GM23338 (cell line): ENCODE data around the gene CRPPA. TPM values are rescaled to one million over a fixed set of nuclear protein-coding genes. Genes with fewer than 3 reads are reported as not detected.

Experiments used
- ATAC-seq: fragments of 200-7000 bp; cut with Tn5 transposase; 3 replicates; pipeline ENCODE4 v1.9.1; 2020
- DNase-seq: peaks from one replicate; pipeline ENCODE4 v3.0.0-alpha.2; 2015; ENCODE audit warnings: low spot score
- H2AFZ ChIP-seq: fragments of 200-600 bp; sonication (generic); 2 replicates; pipeline ENCODE4 v1.8.0; 2016; ENCODE audit warnings: antibody characterized with exemption, mild to moderate bottlenecking, moderate library complexity
- H3F3A ChIP-seq: fragments of 200-600 bp; sonication (generic); replicated peaks from 2 replicates; pipeline ENCODE4 v1.8.0; 2017; ENCODE audit warnings: antibody characterized with exemption, mixed run types, low read depth
- H3K27ac ChIP-seq: fragments of 200-600 bp; sonication (generic); 2 replicates; pipeline ENCODE4 v1.6.1; 2016; ENCODE audit warnings: low read depth
- H3K27me3 ChIP-seq: fragments of 200-600 bp; sonication (generic); 2 replicates; pipeline ENCODE4 v1.8.0; 2016; ENCODE audit warnings: mild to moderate bottlenecking, mixed run types, moderate library complexity; ENCODE audit not compliant: insufficient read depth
- H3K36me3 ChIP-seq: fragments of 200-600 bp; sonication (generic); 2 replicates; pipeline ENCODE4 v1.8.0; 2016; ENCODE audit warnings: mild to moderate bottlenecking; ENCODE audit not compliant: insufficient read depth
- H3K4me1 ChIP-seq: fragments of 200-600 bp; sonication (generic); 2 replicates; pipeline ENCODE4 v1.8.0; 2016; ENCODE audit warnings: mild to moderate bottlenecking, moderate library complexity; ENCODE audit not compliant: insufficient read depth
- H3K4me2 ChIP-seq: fragments of 200-600 bp; sonication (generic); 2 replicates; pipeline ENCODE4 v1.7.1; 2017; ENCODE audit warnings: mixed run types
- H3K4me3 ChIP-seq: fragments of 200-600 bp; sonication (generic); 2 replicates; pipeline ENCODE4 v1.6.1; 2016; ENCODE audit warnings: mixed run types
- H3K79me2 ChIP-seq: fragments of 200-600 bp; sonication (generic); replicated peaks from 2 replicates; pipeline ENCODE4 v1.8.0; 2017; ENCODE audit warnings: mild to moderate bottlenecking; ENCODE audit not compliant: insufficient read depth
- H3K9me2 ChIP-seq: fragments of 200-600 bp; sonication (generic); 2 replicates; pipeline ENCODE4 v1.8.0; 2017; ENCODE audit not compliant: insufficient read depth
- H4K20me1 ChIP-seq: fragments of 200-600 bp; sonication (generic); replicated peaks from 2 replicates; pipeline ENCODE4 v1.8.0; 2017; ENCODE audit warnings: mild to moderate bottlenecking; ENCODE audit not compliant: insufficient read depth
- H3K27ac Mint-ChIP-seq: 2 replicates; pipeline ENCODE4 v1.8.0; 2020; ENCODE audit warnings: inconsistent platforms, mild to moderate bottlenecking, moderate library complexity, mixed read lengths
- H3K27me3 Mint-ChIP-seq: 3 replicates; pipeline ENCODE4 v1.8.0; 2022; ENCODE audit warnings: low read depth, mild to moderate bottlenecking, moderate library complexity, mixed read lengths, inconsistent platforms; ENCODE audit not compliant: insufficient read depth, poor library complexity
- H3K36me3 Mint-ChIP-seq: 3 replicates; pipeline ENCODE4 v1.8.0; 2021; ENCODE audit warnings: low read depth, mild to moderate bottlenecking, inconsistent platforms, moderate library complexity, mixed read lengths
- H3K4me1 Mint-ChIP-seq: 3 replicates; pipeline ENCODE4 v1.8.0; 2020; ENCODE audit warnings: mild to moderate bottlenecking, inconsistent platforms, mixed read lengths
- H3K4me3 Mint-ChIP-seq: 3 replicates; pipeline ENCODE4 v1.8.0; 2021; ENCODE audit warnings: moderate library complexity, mild to moderate bottlenecking, inconsistent platforms, mixed read lengths
- H3K9me3 Mint-ChIP-seq: 3 replicates; pipeline ENCODE4 v1.8.0; 2020; ENCODE audit warnings: moderate library complexity, mild to moderate bottlenecking, inconsistent platforms, mixed read lengths
- EZH2phosphoT487 ChIP-seq: fragments of 200-600 bp; sonication (generic); IDR thresholded peaks from one replicate; pipeline ENCODE4 v1.8.1; 2018; ENCODE audit warnings: antibody characterized with exemption; ENCODE audit not compliant: unreplicated experiment
- NANOG ChIP-seq: IDR thresholded peaks from 2 replicates; pipeline ENCODE4 v1.6.1; 2016; ENCODE audit warnings: antibody characterized with exemption, borderline replicate concordance
- REST ChIP-seq: IDR thresholded peaks from one replicate; pipeline ENCODE4 v1.6.1; 2018; ENCODE audit warnings: antibody characterized with exemption; ENCODE audit not compliant: unreplicated experiment
- STAT1 ChIP-seq: IDR thresholded peaks from one replicate; pipeline ENCODE4 v1.6.1; 2016; ENCODE audit warnings: antibody characterized with exemption; ENCODE audit not compliant: unreplicated experiment
- ZNF114 ChIP-seq: fragments of 250-450 bp; sonication (Bioruptor Pico); IDR thresholded peaks from 2 replicates; pipeline ENCODE4 v1.5.0; 2020; ENCODE audit warnings: mild to moderate bottlenecking, moderate library complexity
- polyA plus RNA-seq: library from polyadenylated mRNA; unstranded; fragments of >200 nt; fragmentation: Nextera tagmentation; extraction: Ambion mirVana; gene quantifications from 2 replicates; pipeline ENCODE4 v1.2.1, GENCODE V29; 2016
- total RNA-seq: library from RNA; depleted of rRNA; stranded (reverse); fragments of >200 nt; shearing (Covaris generic); gene quantifications from 2 replicates; pipeline ENCODE4 v1.2.3, GENCODE V29; 2014
- TF ChIP-seq, protein P1 (sequence below): fragments of 250-450 bp; sonication (Bioruptor Pico); IDR thresholded peaks from 2 replicates; pipeline ENCODE4 v1.5.0; 2020; ENCODE audit warnings: mild to moderate bottlenecking, moderate library complexity

Gene CRPPA
- total and polyA plus RNA-seq, 2 experiments from 2014 or later: 0.45 to 0.73 TPM

DNA sequence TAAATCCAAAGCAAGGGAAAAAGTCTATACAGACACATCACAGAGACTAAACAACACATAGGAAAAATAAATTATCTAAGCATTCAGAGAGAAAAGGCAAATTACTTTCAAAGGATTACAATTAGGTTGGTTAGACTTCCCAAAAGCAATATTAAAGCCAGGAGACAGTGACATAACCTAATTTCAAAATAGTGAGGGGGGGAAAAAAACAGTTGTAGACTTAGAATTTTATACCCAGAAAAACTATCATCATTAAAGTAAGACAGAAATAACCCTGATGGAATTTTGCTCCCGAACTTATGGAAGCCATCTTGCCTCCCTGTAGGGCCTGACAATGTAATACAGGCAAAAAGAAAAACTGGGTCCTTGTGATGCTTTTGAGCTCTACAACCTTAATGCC is 18.4 kb downstream of the CRPPA start (continued):
- TF ChIP-seq, protein P1, sequence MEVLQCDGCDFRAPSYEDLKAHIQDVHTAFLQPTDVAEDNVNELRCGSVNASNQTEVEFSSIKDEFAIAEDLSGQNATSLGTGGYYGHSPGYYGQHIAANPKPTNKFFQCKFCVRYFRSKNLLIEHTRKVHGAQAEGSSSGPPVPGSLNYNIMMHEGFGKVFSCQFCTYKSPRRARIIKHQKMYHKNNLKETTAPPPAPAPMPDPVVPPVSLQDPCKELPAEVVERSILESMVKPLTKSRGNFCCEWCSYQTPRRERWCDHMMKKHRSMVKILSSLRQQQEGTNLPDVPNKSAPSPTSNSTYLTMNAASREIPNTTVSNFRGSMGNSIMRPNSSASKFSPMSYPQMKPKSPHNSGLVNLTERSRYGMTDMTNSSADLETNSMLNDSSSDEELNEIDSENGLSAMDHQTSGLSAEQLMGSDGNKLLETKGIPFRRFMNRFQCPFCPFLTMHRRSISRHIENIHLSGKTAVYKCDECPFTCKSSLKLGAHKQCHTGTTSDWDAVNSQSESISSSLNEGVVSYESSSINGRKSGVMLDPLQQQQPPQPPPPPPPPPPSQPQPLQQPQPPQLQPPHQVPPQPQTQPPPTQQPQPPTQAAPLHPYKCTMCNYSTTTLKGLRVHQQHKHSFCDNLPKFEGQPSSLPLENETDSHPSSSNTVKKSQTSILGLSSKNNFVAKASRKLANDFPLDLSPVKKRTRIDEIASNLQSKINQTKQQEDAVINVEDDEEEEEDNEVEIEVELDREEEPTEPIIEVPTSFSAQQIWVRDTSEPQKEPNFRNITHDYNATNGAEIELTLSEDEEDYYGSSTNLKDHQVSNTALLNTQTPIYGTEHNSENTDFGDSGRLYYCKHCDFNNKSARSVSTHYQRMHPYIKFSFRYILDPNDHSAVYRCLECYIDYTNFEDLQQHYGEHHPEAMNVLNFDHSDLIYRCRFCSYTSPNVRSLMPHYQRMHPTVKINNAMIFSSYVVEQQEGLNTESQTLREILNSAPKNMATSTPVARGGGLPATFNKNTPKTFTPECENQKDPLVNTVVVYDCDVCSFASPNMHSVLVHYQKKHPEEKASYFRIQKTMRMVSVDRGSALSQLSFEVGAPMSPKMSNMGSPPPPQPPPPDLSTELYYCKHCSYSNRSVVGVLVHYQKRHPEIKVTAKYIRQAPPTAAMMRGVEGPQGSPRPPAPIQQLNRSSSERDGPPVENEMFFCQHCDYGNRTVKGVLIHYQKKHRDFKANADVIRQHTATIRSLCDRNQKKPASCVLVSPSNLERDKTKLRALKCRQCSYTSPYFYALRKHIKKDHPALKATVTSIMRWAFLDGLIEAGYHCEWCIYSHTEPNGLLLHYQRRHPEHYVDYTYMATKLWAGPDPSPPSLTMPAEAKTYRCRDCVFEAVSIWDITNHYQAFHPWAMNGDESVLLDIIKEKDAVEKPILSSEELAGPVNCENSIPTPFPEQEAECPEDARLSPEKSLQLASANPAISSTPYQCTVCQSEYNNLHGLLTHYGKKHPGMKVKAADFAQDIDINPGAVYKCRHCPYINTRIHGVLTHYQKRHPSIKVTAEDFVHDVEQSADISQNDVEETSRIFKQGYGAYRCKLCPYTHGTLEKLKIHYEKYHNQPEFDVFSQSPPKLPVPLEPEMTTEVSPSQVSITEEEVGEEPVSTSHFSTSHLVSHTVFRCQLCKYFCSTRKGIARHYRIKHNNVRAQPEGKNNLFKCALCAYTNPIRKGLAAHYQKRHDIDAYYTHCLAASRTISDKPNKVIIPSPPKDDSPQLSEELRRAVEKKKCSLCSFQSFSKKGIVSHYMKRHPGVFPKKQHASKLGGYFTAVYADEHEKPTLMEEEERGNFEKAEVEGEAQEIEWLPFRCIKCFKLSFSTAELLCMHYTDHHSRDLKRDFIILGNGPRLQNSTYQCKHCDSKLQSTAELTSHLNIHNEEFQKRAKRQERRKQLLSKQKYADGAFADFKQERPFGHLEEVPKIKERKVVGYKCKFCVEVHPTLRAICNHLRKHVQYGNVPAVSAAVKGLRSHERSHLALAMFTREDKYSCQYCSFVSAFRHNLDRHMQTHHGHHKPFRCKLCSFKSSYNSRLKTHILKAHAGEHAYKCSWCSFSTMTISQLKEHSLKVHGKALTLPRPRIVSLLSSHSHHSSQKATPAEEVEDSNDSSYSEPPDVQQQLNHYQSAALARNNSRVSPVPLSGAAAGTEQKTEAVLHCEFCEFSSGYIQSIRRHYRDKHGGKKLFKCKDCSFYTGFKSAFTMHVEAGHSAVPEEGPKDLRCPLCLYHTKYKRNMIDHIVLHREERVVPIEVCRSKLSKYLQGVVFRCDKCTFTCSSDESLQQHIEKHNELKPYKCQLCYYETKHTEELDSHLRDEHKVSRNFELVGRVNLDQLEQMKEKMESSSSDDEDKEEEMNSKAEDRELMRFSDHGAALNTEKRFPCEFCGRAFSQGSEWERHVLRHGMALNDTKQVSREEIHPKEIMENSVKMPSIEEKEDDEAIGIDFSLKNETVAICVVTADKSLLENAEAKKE (CRISPR knock-in tag): no peak
- TF ChIP-seq STAT1 (no peak), ZNF114 (CRISPR knock-in tag) (no peak), EZH2phosphoT487 (no peak), NANOG (no peak)

GRCh38 chr7:16402091-16402490 is 19.2 kb downstream of the CRPPA start:
- DNase-seq: no peak
- TF ChIP-seq STAT1: no peak
- no peak for TF ChIP-seq REST
- TF ChIP-seq, protein P1 (CRISPR knock-in tag): no peak

More at GRCh38 chr7:16402091-16402490, 19.2 kb downstream of the CRPPA start:
- Mint-ChIP-seq H3K4me1 (no peaks in the 10 kb centered on the region), H3K36me3 (peaks cover 44% of the 10 kb centered on the region), H3K9me3 (peaks cover 52% of the 10 kb centered on the region), H3K27me3 (peaks cover 8% of the 10 kb centered on the region), H3K27ac (no peak overlapping the region), H3K4me3 (no peak overlapping the region)
- peaks cover 10% of the 10 kb centered on the region for H3K9me2 ChIP-seq
- H3K27me3 ChIP-seq: no peaks in the 10 kb centered on the region
- H3K4me2 ChIP-seq: no peak overlapping the region
- H3K4me1 ChIP-seq: no peaks in the 10 kb centered on the region
- no peak overlapping the region for H3K4me3 ChIP-seq
- no peak for ATAC-seq
- no peaks in the 10 kb centered on the region for H4K20me1 ChIP-seq
- H3K36me3 ChIP-seq: peaks cover 12% of the 10 kb centered on the region
- no peak overlapping the region for H2AFZ ChIP-seq
- peaks cover 35% of the 10 kb centered on the region for H3F3A ChIP-seq
- no peaks in the 10 kb centered on the region for H3K79me2 ChIP-seq
- H3K27ac ChIP-seq: no peak overlapping the region
